ENCODE measurements around the gene GRIK1. TPM values are rescaled to one million over a fixed set of nuclear protein-coding genes. Genes with fewer than 3 reads are reported as not detected.

Gene GRIK1
- total and polyA plus RNA-seq, 2 donors (not counting 1 experiment from before 2014, with no cell fraction given), result not detected

DNA sequence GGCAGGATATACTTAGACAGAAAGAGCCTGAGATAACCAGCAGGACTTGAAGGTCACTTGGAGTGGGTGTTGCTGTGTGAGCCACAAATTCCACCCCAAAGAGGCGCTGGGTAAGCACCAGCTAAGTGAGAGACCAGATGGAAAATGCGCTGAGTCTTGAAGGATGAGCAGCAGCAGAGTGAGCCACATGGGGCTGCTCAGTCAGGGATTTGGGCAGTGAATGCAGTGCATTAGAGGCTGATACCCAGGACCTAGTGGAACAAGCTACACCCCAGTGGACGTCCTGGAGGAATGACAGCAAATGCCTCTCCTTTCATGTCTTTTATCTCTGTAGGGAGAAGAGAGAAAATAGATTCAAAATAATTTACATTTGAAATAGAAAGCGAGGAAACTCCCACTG, 11.3 kb downstream of the GRIK1 start:
- no peak for ATAC-seq (ENCODE audit: low read depth)
- Mint-ChIP-seq H3K4me1 (no peaks in the 10 kb centered on the region), H3K27me3 (no peaks in the 10 kb centered on the region), H3K4me3 (no peak overlapping the region), H3K9me3 (ENCODE audit: insufficient read depth) (no peaks in the 10 kb centered on the region), H3K27ac (no peak overlapping the region)
- WGBS (ENCODE audit: insufficient coverage), result 80% methylated on average over 2 of the region's 4 CpGs
- CTCF ChIA-PET, result no interaction called here
- H3K27ac ChIP-seq (ENCODE audit: low read length in 2 of 2), result no peak overlapping the region
- no peak for TF ChIP-seq EZH2 (IDR thresholded peaks at IDR 0.05; ENCODE audit: borderline replicate concordance, insufficient read depth, low read depth, low read length, poor library complexity, severe bottlenecking)
- no peak for TF ChIP-seq CTCF (IDR thresholded peaks at IDR 0.05)
- H3K9ac ChIP-seq (ENCODE audit: low read length), result no peak overlapping the region
- H4K20me1 ChIP-seq (ENCODE audit: control insufficient read depth, insufficient read depth, low read length, poor library complexity, severe bottlenecking), result no peaks in the 10 kb centered on the region
- H3K4me1 ChIP-seq (ENCODE audit: control insufficient read depth in 2 of 2, insufficient read depth in 2 of 2, low read length in 2 of 2), result no peaks in the 10 kb centered on the region
- no peaks in the 10 kb centered on the region for H3K27me3 ChIP-seq (replicated peaks in 1 of 4; ENCODE audit: control extremely low read depth in 1 of 4, control insufficient read depth in 3 of 4, insufficient read depth in 4 of 4, low read length in 3 of 4)
- no peaks in the 10 kb centered on the region for H3K36me3 ChIP-seq (replicated peaks in 1 of 2; ENCODE audit: control extremely low read depth in 1 of 2, control insufficient read depth in 1 of 2, extremely low read depth in 1 of 2, insufficient read depth in 2 of 2, low read length in 1 of 2)
- POLR2A ChIA-PET, result no interaction called here
- no peaks in the 10 kb centered on the region for H3K79me2 ChIP-seq (ENCODE audit: control insufficient read depth, insufficient read depth, low read length)
- no peak overlapping the region for H2AFZ ChIP-seq (ENCODE audit: insufficient read depth, low read depth, low read length, poor library complexity, severe bottlenecking)
- intact Hi-C loops (cut with micrococcal nuclease), result no loop called here
- no peak for DNase-seq
- no peaks in the 10 kb centered on the region for H3K9me3 ChIP-seq (ENCODE audit: control extremely low read depth in 1 of 3, control insufficient read depth in 2 of 3, insufficient read depth in 1 of 3, low read length in 2 of 3)
- H3K4me3 ChIP-seq (ENCODE audit: control extremely low read depth in 1 of 5, extremely low read depth in 1 of 5, insufficient read depth in 1 of 5, low read depth in 2 of 5, low read length in 4 of 5), result no peak overlapping the region
- H3K4me2 ChIP-seq (replicated peaks; ENCODE audit: low read depth, low read length, poor library complexity, severe bottlenecking), result no peak overlapping the region

- intact Hi-C loops (cut with micrococcal nuclease), result no loop called here
- Mint-ChIP-seq H3K9me3 (ENCODE audit: insufficient read depth) (no peaks in the 10 kb centered on the region), H3K4me1 (no peaks in the 10 kb centered on the region), H3K4me3 (no peak overlapping the region), H3K27ac (no peak overlapping the region), H3K27me3 (no peaks in the 10 kb centered on the region)
- Histone ChIP-seq H3K27me3 (replicated peaks in 1 of 4; ENCODE audit: control extremely low read depth in 1 of 4, control insufficient read depth in 3 of 4, insufficient read depth in 4 of 4, low read length in 3 of 4) (no peaks in the 10 kb centered on the region), H3K36me3 (replicated peaks in 1 of 2; ENCODE audit: control extremely low read depth in 1 of 2, control insufficient read depth in 1 of 2, extremely low read depth in 1 of 2, insufficient read depth in 2 of 2, low read length in 1 of 2) (no peaks in the 10 kb centered on the region), H3K9me3 (ENCODE audit: control extremely low read depth in 1 of 3, control insufficient read depth in 2 of 3, insufficient read depth in 1 of 3, low read length in 2 of 3) (no peaks in the 10 kb centered on the region), H4K20me1 (ENCODE audit: control insufficient read depth, insufficient read depth, low read length, poor library complexity, severe bottlenecking) (no peaks in the 10 kb centered on the region), H3K4me2 (replicated peaks; ENCODE audit: low read depth, low read length, poor library complexity, severe bottlenecking) (no peak overlapping the region), H3K9ac (ENCODE audit: low read length) (no peak overlapping the region), H2AFZ (ENCODE audit: insufficient read depth, low read depth, low read length, poor library complexity, severe bottlenecking) (no peak overlapping the region), H3K4me3 (ENCODE audit: control extremely low read depth in 1 of 5, extremely low read depth in 1 of 5, insufficient read depth in 1 of 5, low read depth in 2 of 5, low read length in 4 of 5) (no peak overlapping the region), H3K27ac (ENCODE audit: low read length in 2 of 2) (no peak overlapping the region), H3K4me1 (ENCODE audit: control insufficient read depth in 2 of 2, insufficient read depth in 2 of 2, low read length in 2 of 2) (no peaks in the 10 kb centered on the region), H3K79me2 (ENCODE audit: control insufficient read depth, insufficient read depth, low read length) (no peaks in the 10 kb centered on the region)
- WGBS (ENCODE audit: insufficient coverage), result no CpG with 5 or more reads among the region's 1 CpG
- POLR2A ChIA-PET, result no interaction called here
- CTCF ChIA-PET, result no interaction called here
- DNase-seq (no peak), ATAC-seq (ENCODE audit: low read depth) (no peak)
- TF ChIP-seq EZH2 (IDR thresholded peaks at IDR 0.05; ENCODE audit: borderline replicate concordance, insufficient read depth, low read depth, low read length, poor library complexity, severe bottlenecking), result no peak
- no peak for TF ChIP-seq CTCF (IDR thresholded peaks at IDR 0.05)
These were observed 18.9 kb downstream of the GRIK1 start for GRCh38 chr21:29920938-29921337.
